ENCODE results near the gene PFKFB2.

DNA sequence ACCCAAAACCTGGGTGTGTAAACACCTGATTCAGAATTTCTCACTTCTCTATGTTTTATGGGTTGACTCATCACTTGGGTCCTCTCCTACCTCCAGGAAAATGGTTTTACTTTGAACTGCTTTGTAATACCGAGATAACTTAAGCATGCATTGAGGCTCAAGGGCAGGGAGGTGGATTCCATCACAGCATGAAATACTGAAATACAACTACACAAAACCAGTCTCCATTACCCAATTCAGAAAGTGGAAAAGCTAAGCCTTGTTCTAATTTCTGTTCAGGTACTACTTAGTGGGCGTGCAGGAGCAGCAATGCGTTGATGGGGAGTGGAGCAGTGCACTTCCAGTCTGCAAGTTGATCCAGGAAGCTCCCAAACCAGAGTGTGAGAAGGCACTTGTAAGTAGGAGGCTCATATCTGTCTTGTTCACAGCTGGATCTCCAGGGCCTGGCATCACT lies 44.8 kb downstream of the PFKFB2 start:
- no peak for TF ChIP-seq POLR2AphosphoS5 (IDR thresholded peaks at IDR 0.05; ENCODE audit: borderline replicate concordance, low read depth, low read length)
- no peak for TF ChIP-seq EZH2 (IDR thresholded peaks at IDR 0.05)
- no peak for TF ChIP-seq FOXP2 (optimal IDR thresholded peaks at IDR 0.05; ENCODE audit: control extremely low read depth, extremely low read length, insufficient read depth)

Measured in SK-N-MC (cell line).